22Rv1 (cell line): Measurements from ENCODE around the gene ZDHHC24.

Experiments
- ZFX ChIP-seq: fragments of 450-650 bp; IDR thresholded peaks from 2 replicates; pipeline ENCODE4 v1.6.1; 2017; ENCODE audit warnings: antibody characterized with exemption, borderline replicate concordance
- TF ChIP-seq, protein P1 (sequence below): fragments of 450-650 bp; IDR thresholded peaks from 2 replicates; pipeline ENCODE4 v1.5.1; 2017; ENCODE audit warnings: mild to moderate bottlenecking

DNA sequence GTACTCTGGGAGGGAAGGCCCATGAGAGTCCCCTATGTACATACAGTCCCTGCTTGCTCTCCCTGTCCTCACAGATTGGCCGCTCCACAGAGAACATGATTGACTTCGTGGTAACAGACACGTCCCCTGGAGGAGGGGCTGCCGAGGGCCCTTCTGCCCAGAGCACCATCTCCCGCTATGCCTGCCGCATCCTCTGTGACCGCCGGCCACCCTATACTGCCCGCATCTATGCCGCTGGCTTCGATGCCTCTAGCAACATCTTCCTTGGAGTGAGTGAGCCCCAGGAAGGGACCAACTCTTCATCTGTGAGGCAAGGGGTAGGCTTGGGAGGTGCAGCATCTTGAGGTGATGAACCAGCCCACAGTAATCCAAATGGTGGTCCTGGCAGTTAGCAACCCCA lies 72.7 kb downstream of the ZDHHC24 start:
- TF ChIP-seq, protein P1, sequence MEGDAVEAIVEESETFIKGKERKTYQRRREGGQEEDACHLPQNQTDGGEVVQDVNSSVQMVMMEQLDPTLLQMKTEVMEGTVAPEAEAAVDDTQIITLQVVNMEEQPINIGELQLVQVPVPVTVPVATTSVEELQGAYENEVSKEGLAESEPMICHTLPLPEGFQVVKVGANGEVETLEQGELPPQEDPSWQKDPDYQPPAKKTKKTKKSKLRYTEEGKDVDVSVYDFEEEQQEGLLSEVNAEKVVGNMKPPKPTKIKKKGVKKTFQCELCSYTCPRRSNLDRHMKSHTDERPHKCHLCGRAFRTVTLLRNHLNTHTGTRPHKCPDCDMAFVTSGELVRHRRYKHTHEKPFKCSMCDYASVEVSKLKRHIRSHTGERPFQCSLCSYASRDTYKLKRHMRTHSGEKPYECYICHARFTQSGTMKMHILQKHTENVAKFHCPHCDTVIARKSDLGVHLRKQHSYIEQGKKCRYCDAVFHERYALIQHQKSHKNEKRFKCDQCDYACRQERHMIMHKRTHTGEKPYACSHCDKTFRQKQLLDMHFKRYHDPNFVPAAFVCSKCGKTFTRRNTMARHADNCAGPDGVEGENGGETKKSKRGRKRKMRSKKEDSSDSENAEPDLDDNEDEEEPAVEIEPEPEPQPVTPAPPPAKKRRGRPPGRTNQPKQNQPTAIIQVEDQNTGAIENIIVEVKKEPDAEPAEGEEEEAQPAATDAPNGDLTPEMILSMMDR: no peak
- TF ChIP-seq ZFX: no peak
